Sigmoid colon (tissue), 7 donors: ENCODE data around the gene ADGRL2. TPM values are rescaled to one million over a fixed set of nuclear protein-coding genes. Genes with fewer than 3 reads are reported as not detected.

Experiments used
- DNase-seq: peaks from one replicate; pipeline ENCODE4 v3.0.0-alpha.2; 2019
- H3K27ac ChIP-seq, 4 donors: fragments of 200-600 bp; sonication (generic); one replicate each; pipeline ENCODE4 v1.5.1; 2016 to 2019; ENCODE audit warnings: mild to moderate bottlenecking in 1 of 4
- H3K27me3 ChIP-seq, 3 donors: fragments of 200-600 bp; sonication (generic); one replicate each; pipeline ENCODE4 v1.5.1; 2019; ENCODE audit warnings: mild to moderate bottlenecking in 1 of 3
- H3K36me3 ChIP-seq, 4 donors: fragments of 200-600 bp; sonication (generic); one replicate each; pipeline ENCODE4 v1.5.1; 2016 to 2019
- H3K4me1 ChIP-seq, 4 donors: fragments of 200-600 bp; sonication (generic); one replicate each; pipeline ENCODE4 v1.5.1; 2017 to 2019
- H3K4me3 ChIP-seq, 4 donors: fragments of 200-600 bp; sonication (generic); one replicate each; pipeline ENCODE4 v1.5.1; 2017 to 2019; ENCODE audit warnings: mild to moderate bottlenecking in 2 of 4, moderate library complexity in 1 of 4
- H3K9me3 ChIP-seq, 4 donors: fragments of 200-600 bp in 3 of 4; sonication (generic) in 3 of 4; one replicate each; pipeline versions ENCODE4 v1.5.1 to v1.6.1; 2013 to 2019
- CTCF ChIP-seq, 4 experiments: fragments of 450-650 bp in 3 of 4; fragments of 200-600 bp in 1 of 4; IDR thresholded peaks; one replicate each; pipeline ENCODE4 v1.5.1; 2016 to 2019; ENCODE audit warnings: antibody characterized with exemption in 4 of 4, mild to moderate bottlenecking in 3 of 4, moderate library complexity in 2 of 4
- EP300 ChIP-seq, 4 donors: sonication (generic); formaldehyde crosslinking; IDR thresholded peaks; one replicate each; pipeline ENCODE4 v1.6.1; 2017; ENCODE audit warnings: antibody characterized with exemption in 4 of 4
- POLR2A ChIP-seq, 2 donors: fragments of 450-650 bp; IDR thresholded peaks; one replicate each; pipeline ENCODE4 v1.6.1; 2016; ENCODE audit warnings: antibody characterized with exemption in 2 of 2, mild to moderate bottlenecking in 2 of 2, moderate library complexity in 2 of 2
- POLR2AphosphoS5 ChIP-seq, 4 donors: sonication (generic); formaldehyde crosslinking; IDR thresholded peaks; one replicate each; pipeline ENCODE4 v1.6.1; 2017; ENCODE audit warnings: antibody characterized with exemption in 4 of 4
- WGBS, 2 donors: extraction: QIAGEN DNeasy Blood & Tissue Kit; methylation state at CpG; one replicate each; pipeline ENCODE4 v1.1.7; 2013; 5-methylcytosine and 5-hydroxymethylcytosine counted together
- intact Hi-C: fragments of 100-400 bp; cut with DNase I; formaldehyde crosslinking; loops from one replicate; pipeline ENCODE4 v1.15.1; 2023
- polyA plus RNA-seq, 3 donors: library from polyadenylated mRNA; stranded (reverse); fragments of 200-250 nt; gene quantifications; one replicate each; pipeline ENCODE4 v1.2.3, GENCODE V29; 2013
- total RNA-seq, 4 donors: library from RNA; depleted of rRNA; stranded (reverse); fragments of >200 nt; gene quantifications; one replicate each; pipeline ENCODE4 v1.1.0, GENCODE V29; 2016
- donor health status: healthy with polysubstance abuse.
- donor health status: Bipolar disorder and iron deficiency.
- donor health status: healthy.

The ADGRL2 gene
- total and polyA plus RNA-seq, 7 donors: 2.3 to 73.4 (median 49.4) TPM

- Histone ChIP-seq H3K27ac (no peak overlapping the region), H3K9me3 (no peaks in the 10 kb centered on the region), H3K36me3 (no peaks in the 10 kb centered on the region), H3K27me3 (no peaks in the 10 kb centered on the region), H3K4me1 (peaks cover 0 to 8% (median 0%) of the 10 kb centered on the region in 4 donors), H3K4me3 (no peak overlapping the region)
- WGBS, 2 donors: 80 to 86% methylated on average over 8 of the region's 8 CpGs
- intact Hi-C loops: no loop called here
- DNase-seq: no peak
- no peak for TF ChIP-seq CTCF (IDR thresholded peaks at IDR 0.05)
- TF ChIP-seq EP300 (IDR thresholded peaks at IDR 0.05): no peak
- no peak for TF ChIP-seq POLR2AphosphoS5 (IDR thresholded peaks at IDR 0.05)
- no peak for TF ChIP-seq POLR2A (IDR thresholded peaks at IDR 0.05)
These were observed 43.2 kb upstream of the ADGRL2 start for GRCh38 chr1:81757398-81758020.

GRCh38 chr1:81758181-81758580, 42.6 kb upstream of the ADGRL2 start:
- no peaks in the 10 kb centered on the region for H3K36me3 ChIP-seq
- WGBS, 2 donors: 83 to 84% methylated on average over 2 of the region's 2 CpGs
- no peak overlapping the region for H3K4me3 ChIP-seq
- TF ChIP-seq POLR2AphosphoS5 (IDR thresholded peaks at IDR 0.05): no peak
- TF ChIP-seq CTCF (IDR thresholded peaks at IDR 0.05): no peak
- TF ChIP-seq POLR2A (IDR thresholded peaks at IDR 0.05): no peak
- TF ChIP-seq EP300 (IDR thresholded peaks at IDR 0.05): no peak
- H3K27ac ChIP-seq: no peak overlapping the region
- H3K4me1 ChIP-seq: peaks cover 0 to 8% (median 0%) of the 10 kb centered on the region in 4 donors
- intact Hi-C loops: no loop called here
- no peaks in the 10 kb centered on the region for H3K27me3 ChIP-seq
- no peaks in the 10 kb centered on the region for H3K9me3 ChIP-seq
- DNase-seq: no peak

- Histone ChIP-seq H3K27me3 (no peaks in the 10 kb centered on the region), H3K4me3 (no peak overlapping the region), H3K27ac (no peak overlapping the region), H3K9me3 (no peaks in the 10 kb centered on the region), H3K4me1 (peaks cover 0 to 8% (median 0%) of the 10 kb centered on the region in 4 donors), H3K36me3 (no peaks in the 10 kb centered on the region)
- 2 to 3% methylated on average over 1 of the region's 1 CpG for WGBS, 2 donors
- no peak for DNase-seq
- intact Hi-C loops: no loop called here
- no peak for TF ChIP-seq EP300 (IDR thresholded peaks at IDR 0.05)
- TF ChIP-seq CTCF (IDR thresholded peaks at IDR 0.05): no peak
- no peak for TF ChIP-seq POLR2AphosphoS5 (IDR thresholded peaks at IDR 0.05)
- no peak for TF ChIP-seq POLR2A (IDR thresholded peaks at IDR 0.05)
These were observed 40.1 kb upstream of the ADGRL2 start for GRCh38 chr1:81760477-81761097.

- H3K4me3 ChIP-seq: no peak overlapping the region
- TF ChIP-seq CTCF (IDR thresholded peaks at IDR 0.05) (no peak), EP300 (IDR thresholded peaks at IDR 0.05) (no peak), POLR2A (IDR thresholded peaks at IDR 0.05) (no peak), POLR2AphosphoS5 (IDR thresholded peaks at IDR 0.05) (no peak)
- H3K9me3 ChIP-seq: no peaks in the 10 kb centered on the region
- H3K27me3 ChIP-seq: no peaks in the 10 kb centered on the region
- intact Hi-C loops: no loop called here
- no peaks in the 10 kb centered on the region for H3K4me1 ChIP-seq
- H3K36me3 ChIP-seq: no peaks in the 10 kb centered on the region
- no peak overlapping the region for H3K27ac ChIP-seq
- DNase-seq: no peak
These were observed 25.2 kb upstream of the ADGRL2 start for GRCh38 chr1:81775510-81775909.
